HepG2 (cell line): ENCODE results near the gene ZNF154. TPM values are rescaled to one million over a fixed set of nuclear protein-coding genes. Genes with fewer than 3 reads are reported as not detected.

ENCODE experiments used
- ATAC-seq: fragments of 200-7000 bp; cut with Tn5 transposase; 3 replicates; pipeline ENCODE4 v1.9.1; 2020; ENCODE audit warnings: mild to moderate bottlenecking, moderate library complexity
- BruUV-seq: library from RNA; stranded (reverse); fragments of 400-500 nt; replicated peaks from 2 replicates; lab custom pipeline; 2021; lab: Mats Ljungman, UMichigan
- CTCF ChIA-PET: fragments of 300-600 bp; formaldehyde crosslinking; extraction: SDS; loops from one replicate; lab custom pipeline; 2021; ENCODE audit warnings: low total read pairs, inconsistent platforms, low intra/inter-chr PET ratio; lab: Yijun Ruan, JAX
- POLR2A ChIA-PET: fragments of 350-600 bp; sonication (Branson Sonifier 250); formaldehyde crosslinking; loops from one replicate; lab custom pipeline; 2020; ENCODE audit warnings: antibody characterized with exemption, inconsistent platforms; lab: Yijun Ruan, JAX
- DNase-seq: peaks from one replicate; pipeline ENCODE4 v3.0.0-alpha.2; 2015; ENCODE audit warnings: low spot score
- FAIRE-seq: peaks from 3 replicates; lab custom pipeline; 2011; peaks lifted over from hg19 to GRCh38; lab: Jason Lieb, UNC
- H2AFZ ChIP-seq: one replicate; pipeline ENCODE4 v1.6.1; 2011; ENCODE audit warnings: low read length, inconsistent platforms
- H3K27ac ChIP-seq: fragments of 300-600 bp; 3 replicates; pipeline ENCODE4 v1.8.0; 2011; ENCODE audit warnings: mixed run types, mild to moderate bottlenecking, mixed read lengths, low read length, inconsistent platforms; ENCODE audit not compliant: insufficient read depth; ENCODE audit errors: extremely low read length
- H3K27me3 ChIP-seq, 2 experiments: fragments of 200-600 bp in 1 of 2; 2 replicates in 1 of 2; 3 replicates in 1 of 2; pipeline versions ENCODE4 v1.6.0 to v1.8.0; 2011; ENCODE audit warnings: low read length in 2 of 2, mild to moderate bottlenecking in 2 of 2, moderate library complexity in 2 of 2, inconsistent platforms in 1 of 2; ENCODE audit not compliant: insufficient read depth in 2 of 2, control insufficient read depth in 1 of 2
- H3K36me3 ChIP-seq, 2 experiments: fragments of 200-600 bp in 1 of 2; replicated peaks in 1 of 2; 2 replicates in 1 of 2; 3 replicates in 1 of 2; pipeline versions ENCODE4 v1.5.1 to v1.8.0; 2011; ENCODE audit warnings: low read length in 2 of 2, inconsistent platforms in 1 of 2; ENCODE audit not compliant: insufficient read depth in 2 of 2, control insufficient read depth in 1 of 2
- H3K4me1 ChIP-seq: 2 replicates; pipeline ENCODE4 v1.5.1; 2012; ENCODE audit warnings: low read length, inconsistent platforms; ENCODE audit not compliant: insufficient read depth
- H3K4me2 ChIP-seq: 2 replicates; pipeline ENCODE4 v1.6.0; 2011; ENCODE audit warnings: low read depth, low read length, inconsistent platforms
- H3K4me3 ChIP-seq, 3 experiments: fragments of 200-600 bp in 1 of 3; sonication (generic), shearing (Covaris generic) in 1 of 3; replicated peaks in 1 of 3; 2 replicates each; pipeline ENCODE4 v1.5.1; 2011 to 2016; ENCODE audit warnings: low read length in 3 of 3, inconsistent platforms in 2 of 3, low read depth in 2 of 3, mild to moderate bottlenecking in 2 of 3, control low read depth in 1 of 3, mixed read lengths in 1 of 3; ENCODE audit not compliant: insufficient read depth in 1 of 3
- H3K79me2 ChIP-seq: one replicate; pipeline ENCODE4 v1.6.1; 2011; ENCODE audit warnings: low read length, inconsistent platforms; ENCODE audit not compliant: insufficient read depth
- H3K9ac ChIP-seq: 2 replicates; pipeline ENCODE4 v1.6.0; 2011; ENCODE audit warnings: mild to moderate bottlenecking, low read depth, low read length, inconsistent platforms; ENCODE audit not compliant: insufficient read depth
- H3K9me3 ChIP-seq: 2 replicates; pipeline ENCODE4 v1.5.1; 2012; ENCODE audit warnings: mild to moderate bottlenecking, low read length
- H4K20me1 ChIP-seq: 2 replicates; pipeline ENCODE4 v1.6.0; 2011; ENCODE audit warnings: inconsistent platforms, mild to moderate bottlenecking, low read length, moderate library complexity; ENCODE audit not compliant: insufficient read depth
- EP300 ChIP-seq, 3 experiments: sonication (generic) in 1 of 3; formaldehyde crosslinking in 1 of 3; IDR thresholded peaks; 2 replicates each; pipeline versions ENCODE4 v1.5.1 to v1.6.1; 2011 to 2020; ENCODE audit warnings: low read depth in 2 of 3, low read length in 2 of 3, borderline replicate concordance in 1 of 3, improper control_type of control experiment in 1 of 3, mild to moderate bottlenecking in 1 of 3, missing genetic modification reagents in 1 of 3, moderate library complexity in 1 of 3
- ISL2 ChIP-seq: sonication (generic); formaldehyde crosslinking; IDR thresholded peaks from 2 replicates; pipeline ENCODE4 v1.5.0; 2020; ENCODE audit warnings: missing genetic modification reagents
- KDM6A ChIP-seq: IDR thresholded peaks from 2 replicates; pipeline ENCODE4 v1.6.1; 2016; ENCODE audit warnings: low read depth
- TCF12 ChIP-seq, 2 experiments: fragments of 450-650 bp in 1 of 2; sonication (generic) in 1 of 2; formaldehyde crosslinking in 1 of 2; IDR thresholded peaks; 2 replicates each; pipeline versions ENCODE4 v1.6.1 to v1.8.0; 2017 to 2022; ENCODE audit warnings: antibody characterized with exemption in 1 of 2, mild to moderate bottlenecking in 1 of 2, missing genetic modification reagents in 1 of 2, moderate library complexity in 1 of 2
- ZBTB7B ChIP-seq: sonication (generic); formaldehyde crosslinking; IDR thresholded peaks from 2 replicates; pipeline ENCODE4 v1.4.0; 2020; ENCODE audit warnings: missing genetic modification reagents
- ZFYVE20 ChIP-seq: sonication (generic); formaldehyde crosslinking; IDR thresholded peaks from 2 replicates; pipeline ENCODE4 v1.8.0; 2023; ENCODE audit warnings: low read depth, mild to moderate bottlenecking, moderate library complexity, missing genetic modification reagents, borderline replicate concordance
- ZNF766 ChIP-seq: sonication (generic); formaldehyde crosslinking; IDR thresholded peaks from 2 replicates; pipeline ENCODE4 v1.5.0; 2020; ENCODE audit warnings: missing genetic modification reagents, borderline replicate concordance
- ZNF850 ChIP-seq: sonication (generic); formaldehyde crosslinking; conservative IDR thresholded peaks from 2 replicates; pipeline ENCODE4 v1.9.0; 2021; ENCODE audit warnings: mild to moderate bottlenecking, missing genetic modification reagents
- WGBS: methylation state at CpG from one replicate; pipeline ENCODE4 v1.1.6; 2017; ENCODE audit warnings: low lambda C conversion rate; 5-methylcytosine and 5-hydroxymethylcytosine counted together
- in situ Hi-C: cut with HindIII; loops from 2 replicates; pipeline ENCODE4 v1.10.0; 2017; ENCODE audit warnings: low pct_unique_long_range_greater_than_20kb; ENCODE audit not compliant: extremely low pct_ligation_motif_present
- intact Hi-C: fragments of 100-400 bp; cut with micrococcal nuclease; formaldehyde crosslinking; loops from one replicate; pipeline ENCODE4 v1.10.0; 2022; ENCODE audit not compliant: unreplicated experiment
- polyA plus RNA-seq, 8 experiments: library from polyadenylated mRNA; depleted of rRNA in 3 of 8; stranded (reverse) in 7 of 8; unstranded in 1 of 8; fragments of >200 nt; fragmentation: Illumina TruSeq in 4 of 8; extraction: Trizol in 4 of 8; gene quantifications; 2 replicates each; pipeline versions ENCODE4 v1.2.1 to v1.2.3, GENCODE V29; 2011 to 2016; ENCODE audit warnings: low read depth in 4 of 8, missing spikeins in 1 of 8, mixed read lengths in 1 of 8; ENCODE audit not compliant: insufficient read depth in 1 of 8
- total RNA-seq, 5 experiments: library from RNA; depleted of rRNA; stranded (reverse); fragments of >200 nt; fragmentation: Illumina TruSeq; extraction: Trizol; gene quantifications; 2 replicates each; pipeline ENCODE4 v1.2.3, GENCODE V29; 2016; ENCODE audit warnings: low read depth in 1 of 5
- TF ChIP-seq, protein P1 (sequence below): IDR thresholded peaks from 2 replicates; pipeline ENCODE4 v1.6.1; 2016; ENCODE audit warnings: missing genetic modification reagents, missing compliant biosample characterization
- TF ChIP-seq, protein P2 (sequence below): sonication (generic); formaldehyde crosslinking; IDR thresholded peaks from 2 replicates; pipeline ENCODE4 v1.5.0; 2020; ENCODE audit warnings: mild to moderate bottlenecking, low read depth, missing genetic modification reagents, borderline replicate concordance
- TF ChIP-seq, protein P3 (sequence below): sonication (generic); formaldehyde crosslinking; IDR thresholded peaks from 2 replicates; pipeline ENCODE4 v1.4.0; 2020; ENCODE audit warnings: low read depth, mild to moderate bottlenecking, missing genetic modification reagents

Gene ZNF154
- total and polyA plus RNA-seq, 2 of the 13 experiments (the other 11 are each of a cell fraction or from before 2014, with no cell fraction given) = not detected

DNA sequence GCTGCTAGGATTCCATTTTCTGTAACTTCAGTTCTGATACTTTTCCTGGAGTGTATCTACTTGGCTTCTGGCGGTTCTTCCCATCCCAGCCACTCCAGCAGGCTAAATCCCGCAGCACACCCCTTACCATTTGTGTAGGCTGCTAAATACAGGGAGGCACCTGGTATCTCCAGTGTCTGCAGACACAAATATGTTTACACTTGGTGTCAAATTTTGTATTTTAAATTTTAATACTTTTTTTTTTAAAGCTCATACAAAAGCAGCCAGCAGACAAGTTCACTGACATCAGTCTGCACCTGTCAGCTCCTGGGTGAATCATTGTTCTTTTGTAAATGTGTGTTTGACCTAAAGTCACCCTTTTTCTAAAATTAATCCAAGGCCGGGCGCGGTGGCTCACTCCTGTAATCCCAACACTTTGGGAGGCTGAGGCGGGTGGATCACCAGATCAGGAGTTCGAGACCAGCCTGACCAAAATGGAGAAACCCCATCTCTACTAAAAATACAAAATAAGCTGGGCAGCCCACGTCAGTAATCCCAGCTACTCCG is 43.7 kb downstream of the ZNF154 start:
- ATAC-seq = peak; percentile 17
- Histone ChIP-seq H2AFZ (no peak overlapping the region), H3K27ac (no peak overlapping the region), H4K20me1 (no peaks in the 10 kb centered on the region)
- 56% methylated on average over 9 of the region's 9 CpGs for WGBS
- intact Hi-C loops = no loop called here
- TF ChIP-seq ZNF850 (CRISPR knock-in tag) (no peak), ZBTB7B (CRISPR knock-in tag) (0 out of 2 replicates have a peak, but pooled peaks have one; percentile 2)
- TF ChIP-seq, protein P1, sequence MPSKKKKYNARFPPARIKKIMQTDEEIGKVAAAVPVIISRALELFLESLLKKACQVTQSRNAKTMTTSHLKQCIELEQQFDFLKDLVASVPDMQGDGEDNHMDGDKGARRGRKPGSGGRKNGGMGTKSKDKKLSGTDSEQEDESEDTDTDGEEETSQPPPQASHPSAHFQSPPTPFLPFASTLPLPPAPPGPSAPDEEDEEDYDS (CRISPR knock-in tag) = no peak
- TF ChIP-seq, all 625 proteins: peak for 1
- H3K9me3 ChIP-seq = no peaks in the 10 kb centered on the region
- H3K4me1 ChIP-seq = peaks cover 15% of the 10 kb centered on the region
- no peak for DNase-seq
- no peaks in the 10 kb centered on the region; a peak in 1 of 5 replicates for H3K27me3 ChIP-seq
- no peak overlapping the region for H3K9ac ChIP-seq
- FAIRE-seq = no peak
- H3K79me2 ChIP-seq = no peaks in the 10 kb centered on the region
- in situ Hi-C loops = no loop called here
- peak overlapping the region in 1 of 3 experiments; percentile 71; a peak in 1 of 6 replicates for H3K4me3 ChIP-seq
- ChIA-PET POLR2A (interaction anchor here (1.0 to 4.6 kb wide), 7 partner anchors 8 to 154 kb away, joined by 3 to 21 read pairs (median 6); partner anchors contain the start of genes ZNF211 and ZNF551), CTCF (no interaction called here)
- peak overlapping the region; percentile 78 for H3K4me2 ChIP-seq
- no TSS peak for BruUV-seq
- no peaks in the 10 kb centered on the region for H3K36me3 ChIP-seq

DNA sequence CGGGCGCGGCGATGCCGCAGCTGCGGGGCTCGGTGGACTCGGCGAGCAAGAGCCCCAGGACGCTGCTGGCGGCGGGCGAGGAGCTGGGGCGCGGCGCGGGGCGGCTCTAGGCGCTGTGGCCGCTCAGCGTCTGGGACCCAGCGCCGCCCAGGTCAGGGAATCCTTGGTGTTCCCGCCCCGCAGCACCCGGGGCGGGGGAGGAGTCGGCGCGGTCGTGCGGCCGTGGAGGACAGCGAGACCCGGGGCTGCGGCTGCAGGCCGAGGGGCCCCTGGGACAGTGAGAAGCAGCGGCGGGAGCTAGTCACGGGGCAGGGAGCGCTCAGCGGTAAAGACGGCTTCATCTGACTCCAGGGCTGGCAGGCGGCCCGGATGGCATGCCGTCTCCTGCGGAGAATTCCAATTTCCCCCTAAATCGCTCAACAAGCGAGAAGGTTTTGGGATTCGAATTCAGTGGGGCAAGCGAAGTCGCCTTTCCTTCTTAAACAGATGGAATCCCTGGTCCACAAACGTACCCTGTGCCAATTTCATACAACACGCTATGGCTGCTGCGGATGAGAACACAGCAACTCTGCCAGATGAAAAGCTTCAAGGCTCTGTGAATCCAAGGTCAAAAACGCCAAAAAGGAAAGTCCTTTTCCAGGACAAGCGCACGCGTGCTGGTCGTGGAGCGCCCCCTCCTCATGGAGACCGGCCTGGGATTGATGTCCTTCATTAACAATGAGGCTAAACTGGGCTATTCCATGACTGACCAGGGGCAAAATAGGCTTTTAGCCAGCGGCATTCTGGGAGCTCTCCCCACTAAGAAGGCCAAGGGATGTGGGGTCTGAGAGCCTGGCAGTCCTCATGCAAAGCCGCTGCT is 44.5 kb downstream of the ZNF154 start:
- WGBS = 4% methylated on average over 21 of the region's 64 CpGs
- in situ Hi-C loops = no loop called here
- no peak for TF ChIP-seq EP300 (IDR thresholded peaks at IDR 0.05; ENCODE audit: low read depth in 2 of 2, low read length in 2 of 2)
- TF ChIP-seq EP300 (CRISPR knock-in tag; IDR thresholded peaks at IDR 0.05; ENCODE audit: borderline replicate concordance) = no peak
- TF ChIP-seq ISL2 (CRISPR knock-in tag) = 0 out of 2 replicates have a peak, but pooled peaks have one; percentile 30
- TF ChIP-seq KDM6A (CRISPR knock-in tag) = no peak
- TF ChIP-seq, protein P2, sequence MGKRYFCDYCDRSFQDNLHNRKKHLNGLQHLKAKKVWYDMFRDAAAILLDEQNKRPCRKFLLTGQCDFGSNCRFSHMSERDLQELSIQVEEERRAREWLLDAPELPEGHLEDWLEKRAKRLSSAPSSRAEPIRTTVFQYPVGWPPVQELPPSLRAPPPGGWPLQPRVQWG (CRISPR knock-in tag) = no peak
- TF ChIP-seq, protein P3, sequence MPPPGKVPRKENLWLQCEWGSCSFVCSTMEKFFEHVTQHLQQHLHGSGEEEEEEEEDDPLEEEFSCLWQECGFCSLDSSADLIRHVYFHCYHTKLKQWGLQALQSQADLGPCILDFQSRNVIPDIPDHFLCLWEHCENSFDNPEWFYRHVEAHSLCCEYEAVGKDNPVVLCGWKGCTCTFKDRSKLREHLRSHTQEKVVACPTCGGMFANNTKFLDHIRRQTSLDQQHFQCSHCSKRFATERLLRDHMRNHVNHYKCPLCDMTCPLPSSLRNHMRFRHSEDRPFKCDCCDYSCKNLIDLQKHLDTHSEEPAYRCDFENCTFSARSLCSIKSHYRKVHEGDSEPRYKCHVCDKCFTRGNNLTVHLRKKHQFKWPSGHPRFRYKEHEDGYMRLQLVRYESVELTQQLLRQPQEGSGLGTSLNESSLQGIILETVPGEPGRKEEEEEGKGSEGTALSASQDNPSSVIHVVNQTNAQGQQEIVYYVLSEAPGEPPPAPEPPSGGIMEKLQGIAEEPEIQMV (CRISPR knock-in tag) = no peak
- 0 out of 2 replicates have a peak, but pooled peaks have one; percentile 36 for TF ChIP-seq ZFYVE20 (CRISPR knock-in tag)
- TF ChIP-seq TCF12 (IDR thresholded peaks at IDR 0.05) = no peak
- TF ChIP-seq TCF12 (CRISPR knock-in tag; IDR thresholded peaks at IDR 0.05) = 0 out of 2 replicates have a peak, but pooled peaks have one; percentile 43
- no peak for TF ChIP-seq ZNF766 (CRISPR knock-in tag)

More for the DNA sequence above, 44.5 kb downstream of the ZNF154 start:
- H3K27me3 ChIP-seq = no peaks in the 10 kb centered on the region; a peak in 1 of 5 replicates
- ChIA-PET CTCF (no interaction called here), POLR2A (interaction anchor here (0.9 to 4.6 kb wide), 8 partner anchors 9 to 155 kb away, joined by 3 to 21 read pairs (median 6); partner anchors contain the start of genes ZNF134, ZNF211 and ZNF551)
- TSS peak; percentile 55 for BruUV-seq
- peaks cover 15% of the 10 kb centered on the region for H3K4me1 ChIP-seq
- ATAC-seq (peak; percentile 97), FAIRE-seq (peak; percentile 49), DNase-seq (peak; percentile 39)
- intact Hi-C loops = no loop called here
- H3K9me3 ChIP-seq = no peaks in the 10 kb centered on the region
- H3K27ac ChIP-seq = peak overlapping the region; percentile 30
- no peaks in the 10 kb centered on the region for H3K79me2 ChIP-seq
- H3K4me3 ChIP-seq = peak overlapping the region; percentile 67 to 71 (median 70)
- H2AFZ ChIP-seq = peak overlapping the region; percentile 47
- H3K9ac ChIP-seq = peak overlapping the region; percentile 62
- H3K4me2 ChIP-seq = peak overlapping the region; percentile 78
- H4K20me1 ChIP-seq = no peaks in the 10 kb centered on the region; the same call in 1 of the 2 replicates
- no peaks in the 10 kb centered on the region for H3K36me3 ChIP-seq
